SH-SY5Y (cell line): ENCODE results near the gene NDUFS5.

Source experiments
- GATA2 ChIP-seq: IDR thresholded peaks from 2 replicates; pipeline ENCODE4 v1.6.1; 2011; ENCODE audit warnings: mild to moderate bottlenecking, low read depth, low read length
- GATA3 ChIP-seq: IDR thresholded peaks from 2 replicates; pipeline ENCODE4 v1.6.1; 2011; ENCODE audit warnings: low read depth, mild to moderate bottlenecking, low read length, moderate library complexity

GRCh38 chr1:39082010-39082799, 56.1 kb downstream of the NDUFS5 start:
- TF ChIP-seq GATA2, result no peak
- TF ChIP-seq GATA3, result no peak
